Caco-2 (cell line): ENCODE data around the gene ACE. TPM values are rescaled to one million over a fixed set of nuclear protein-coding genes. Genes with fewer than 3 reads are reported as not detected.

ENCODE experiments used
- BruUV-seq: library from RNA; stranded (reverse); fragments of 400-500 nt; replicated peaks from 2 replicates; lab custom pipeline; 2021; lab: Mats Ljungman, UMichigan
- CTCF ChIA-PET: fragments of 300-600 bp; sonication (Branson Sonifier 250); formaldehyde crosslinking; loops from one replicate; lab custom pipeline; 2022; ENCODE audit warnings: antibody characterized with exemption; lab: Charles Lee
- POLR2A ChIA-PET: fragments of 300-600 bp; sonication (Branson Sonifier 250); formaldehyde crosslinking; loops from one replicate; lab custom pipeline; 2022; ENCODE audit warnings: antibody characterized with exemption; lab: Charles Lee
- DNase-seq, 2 experiments: peaks; one replicate each; pipeline versions ENCODE4 v3.0.0 to v3.0.0-alpha.2; 2020 to 2022
- H3K27me3 ChIP-seq: replicated peaks from 2 replicates; pipeline ENCODE4 v1.6.0; 2011; ENCODE audit warnings: low read length; ENCODE audit not compliant: control insufficient read depth, insufficient read depth
- H3K36me3 ChIP-seq: 2 replicates; pipeline ENCODE4 v1.5.1; 2011; ENCODE audit warnings: low read length; ENCODE audit not compliant: control insufficient read depth, insufficient read depth
- H3K4me1 ChIP-seq: fragments of 250-450 bp; sonication (Bioruptor Pico); 2 replicates; pipeline ENCODE4 v1.5.1; 2020; ENCODE audit warnings: mild to moderate bottlenecking
- H3K4me3 ChIP-seq: 2 replicates; pipeline ENCODE4 v1.5.1; 2011; ENCODE audit warnings: low read depth, mild to moderate bottlenecking, control low read depth, low read length
- H3K9me3 ChIP-seq: fragments of 250-450 bp; sonication (Bioruptor Pico); 2 replicates; pipeline ENCODE4 v1.5.1; 2020; ENCODE audit warnings: mild to moderate bottlenecking, moderate library complexity
- H3K27ac Mint-ChIP-seq: one replicate; pipeline ENCODE4 v1.8.0; 2022; ENCODE audit warnings: mixed read lengths; ENCODE audit not compliant: unreplicated experiment
- H3K27me3 Mint-ChIP-seq: one replicate; pipeline ENCODE4 v1.8.0; 2022; ENCODE audit warnings: mixed read lengths; ENCODE audit not compliant: insufficient read depth, unreplicated experiment
- H3K36me3 Mint-ChIP-seq: one replicate; pipeline ENCODE4 v1.8.0; 2022; ENCODE audit warnings: mild to moderate bottlenecking, mixed read lengths; ENCODE audit not compliant: insufficient read depth, unreplicated experiment
- H3K4me1 Mint-ChIP-seq: one replicate; pipeline ENCODE4 v1.8.0; 2022; ENCODE audit warnings: low read depth, mixed read lengths; ENCODE audit not compliant: unreplicated experiment
- H3K4me3 Mint-ChIP-seq: one replicate; pipeline ENCODE4 v1.8.0; 2022; ENCODE audit warnings: mild to moderate bottlenecking, moderate library complexity, mixed read lengths; ENCODE audit not compliant: unreplicated experiment
- H3K9me3 Mint-ChIP-seq: one replicate; pipeline ENCODE4 v1.8.0; 2022; ENCODE audit warnings: mixed read lengths; ENCODE audit not compliant: unreplicated experiment
- intact Hi-C: fragments of 100-400 bp; cut with micrococcal nuclease; formaldehyde crosslinking; loops from one replicate; pipeline ENCODE4 v1.10.0; 2022; ENCODE audit not compliant: unreplicated experiment
- total RNA-seq: library from RNA; stranded (reverse); gene quantifications from 2 replicates; pipeline ENCODE4 v1.2.3, GENCODE V29; 2022
- TF ChIP-seq, protein P1 (sequence below), 2 experiments: fragments of 200-600 bp in 1 of 2; IDR thresholded peaks; 1 replicate in 1 of 2; 2 replicates in 1 of 2; pipeline versions ENCODE4 v1.5.1 to v1.8.0; 2011 to 2022; ENCODE audit warnings: antibody characterized with exemption in 1 of 2, control low read depth in 1 of 2, inconsistent platforms in 1 of 2, low read depth in 1 of 2, low read length in 1 of 2, mild to moderate bottlenecking in 1 of 2, moderate library complexity in 1 of 2; ENCODE audit not compliant: insufficient read depth in 1 of 2, severe bottlenecking in 1 of 2, unreplicated experiment in 1 of 2

The ACE gene
- total RNA-seq, 1 experiment from 2014 or later: 3.4 TPM

DNA sequence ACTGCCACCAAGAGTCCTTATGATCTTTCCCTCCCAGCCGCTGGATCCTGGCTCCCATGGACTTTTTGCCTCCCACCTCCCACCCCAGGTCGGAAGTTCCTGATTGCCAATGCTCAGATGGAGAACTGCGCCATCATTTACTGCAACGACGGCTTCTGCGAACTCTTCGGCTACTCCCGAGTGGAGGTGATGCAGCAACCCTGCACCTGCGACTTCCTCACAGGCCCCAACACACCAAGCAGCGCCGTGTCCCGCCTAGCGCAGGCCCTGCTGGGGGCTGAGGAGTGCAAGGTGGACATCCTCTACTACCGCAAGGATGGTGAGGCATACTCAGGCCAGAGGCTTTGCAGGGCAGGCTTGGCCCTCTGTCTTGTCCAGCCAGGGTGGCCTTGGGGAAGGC is 47.2 kb downstream of the ACE start:
- no peaks in the 10 kb centered on the region for H3K27me3 ChIP-seq
- DNase-seq: no peak
- TF ChIP-seq, protein P1, sequence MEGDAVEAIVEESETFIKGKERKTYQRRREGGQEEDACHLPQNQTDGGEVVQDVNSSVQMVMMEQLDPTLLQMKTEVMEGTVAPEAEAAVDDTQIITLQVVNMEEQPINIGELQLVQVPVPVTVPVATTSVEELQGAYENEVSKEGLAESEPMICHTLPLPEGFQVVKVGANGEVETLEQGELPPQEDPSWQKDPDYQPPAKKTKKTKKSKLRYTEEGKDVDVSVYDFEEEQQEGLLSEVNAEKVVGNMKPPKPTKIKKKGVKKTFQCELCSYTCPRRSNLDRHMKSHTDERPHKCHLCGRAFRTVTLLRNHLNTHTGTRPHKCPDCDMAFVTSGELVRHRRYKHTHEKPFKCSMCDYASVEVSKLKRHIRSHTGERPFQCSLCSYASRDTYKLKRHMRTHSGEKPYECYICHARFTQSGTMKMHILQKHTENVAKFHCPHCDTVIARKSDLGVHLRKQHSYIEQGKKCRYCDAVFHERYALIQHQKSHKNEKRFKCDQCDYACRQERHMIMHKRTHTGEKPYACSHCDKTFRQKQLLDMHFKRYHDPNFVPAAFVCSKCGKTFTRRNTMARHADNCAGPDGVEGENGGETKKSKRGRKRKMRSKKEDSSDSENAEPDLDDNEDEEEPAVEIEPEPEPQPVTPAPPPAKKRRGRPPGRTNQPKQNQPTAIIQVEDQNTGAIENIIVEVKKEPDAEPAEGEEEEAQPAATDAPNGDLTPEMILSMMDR (IDR thresholded peaks at IDR 0.05; ENCODE audit: insufficient read depth in 1 of 2, low read depth in 1 of 2, low read length in 1 of 2, severe bottlenecking in 1 of 2, unreplicated experiment in 1 of 2): no peak
- POLR2A ChIA-PET: no interaction called here
- H3K36me3 Mint-ChIP-seq: no peaks in the 10 kb centered on the region
- BruUV-seq: no TSS peak
- H3K4me1 Mint-ChIP-seq: peaks cover 8% of the 10 kb centered on the region
- H3K27ac Mint-ChIP-seq: no peak overlapping the region
- peaks cover 8% of the 10 kb centered on the region for H3K27me3 Mint-ChIP-seq
- intact Hi-C loops: no loop called here
- no peaks in the 10 kb centered on the region for H3K9me3 Mint-ChIP-seq
- H3K4me1 ChIP-seq: 0 out of 2 replicates have a peak, but pooled peaks cover 4% of the 10 kb centered on the region
- no peaks in the 10 kb centered on the region for H3K36me3 ChIP-seq
- peak overlapping the region; percentile 57 for H3K4me3 Mint-ChIP-seq
- CTCF ChIA-PET: interaction anchor here (0.6 kb wide), 1 partner anchor 77 kb away, joined by 3 read pairs; no protein-coding TSS in a partner anchor
- no peak overlapping the region for H3K4me3 ChIP-seq
- H3K9me3 ChIP-seq: no peaks in the 10 kb centered on the region

DNA sequence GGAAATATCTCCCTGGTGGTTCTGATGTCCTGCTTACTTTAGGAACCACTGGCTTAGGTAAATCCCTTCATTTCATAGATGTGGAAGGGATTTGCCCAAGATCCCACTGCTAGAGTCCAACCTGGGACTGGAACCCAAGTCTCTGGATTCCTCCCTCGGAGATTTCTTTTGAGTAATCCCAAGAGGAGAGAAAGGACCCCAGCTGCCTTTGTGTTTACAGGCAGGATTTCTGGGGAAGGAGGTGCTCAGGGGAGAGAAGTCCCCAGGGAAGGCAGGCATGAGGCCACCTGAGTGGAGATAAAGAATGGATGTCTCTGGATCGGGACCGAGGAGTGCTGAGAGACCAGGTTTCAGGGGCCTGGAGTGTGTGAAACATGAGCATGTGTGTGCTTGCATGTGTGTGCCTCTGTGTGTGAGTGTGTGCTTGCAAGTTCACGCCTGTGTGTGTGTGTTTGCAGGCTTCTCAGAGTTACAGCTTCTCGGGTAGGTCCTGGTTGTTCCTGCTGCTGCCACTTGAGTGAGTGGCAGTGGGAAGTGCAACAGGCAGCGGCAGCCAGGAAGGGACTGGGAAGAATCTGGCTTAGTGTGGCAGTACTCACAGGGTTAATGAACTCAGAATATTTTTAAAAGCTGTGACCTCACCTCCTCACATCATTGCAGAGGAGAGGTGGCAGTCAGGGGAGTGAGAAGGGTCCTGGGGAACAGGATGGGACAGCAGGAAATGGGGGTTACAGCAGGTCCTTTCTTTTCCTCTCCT is 48.5 kb downstream of the ACE start:
- intact Hi-C loops: no loop called here
- H3K4me1 ChIP-seq: 0 out of 2 replicates have a peak, but pooled peaks cover 4% of the 10 kb centered on the region
- CTCF ChIA-PET: interaction anchor here (0.6 kb wide), 1 partner anchor 242 kb away, joined by 3 read pairs; no protein-coding TSS in a partner anchor
- H3K4me3 ChIP-seq: no peak overlapping the region
- no peaks in the 10 kb centered on the region for H3K27me3 ChIP-seq
- BruUV-seq: no TSS peak
- no peaks in the 10 kb centered on the region for H3K9me3 Mint-ChIP-seq
- POLR2A ChIA-PET: no interaction called here
- H3K4me3 Mint-ChIP-seq: no peak overlapping the region
- H3K27ac Mint-ChIP-seq: no peak overlapping the region
- peaks cover 8% of the 10 kb centered on the region for H3K4me1 Mint-ChIP-seq
- H3K27me3 Mint-ChIP-seq: peaks cover 8% of the 10 kb centered on the region
- H3K36me3 Mint-ChIP-seq: no peaks in the 10 kb centered on the region
- H3K9me3 ChIP-seq: no peaks in the 10 kb centered on the region
- TF ChIP-seq, protein P1 (IDR thresholded peaks at IDR 0.05; ENCODE audit: insufficient read depth in 1 of 2, low read depth in 1 of 2, low read length in 1 of 2, severe bottlenecking in 1 of 2, unreplicated experiment in 1 of 2): no peak
- no peak for DNase-seq
- no peaks in the 10 kb centered on the region for H3K36me3 ChIP-seq

DNA sequence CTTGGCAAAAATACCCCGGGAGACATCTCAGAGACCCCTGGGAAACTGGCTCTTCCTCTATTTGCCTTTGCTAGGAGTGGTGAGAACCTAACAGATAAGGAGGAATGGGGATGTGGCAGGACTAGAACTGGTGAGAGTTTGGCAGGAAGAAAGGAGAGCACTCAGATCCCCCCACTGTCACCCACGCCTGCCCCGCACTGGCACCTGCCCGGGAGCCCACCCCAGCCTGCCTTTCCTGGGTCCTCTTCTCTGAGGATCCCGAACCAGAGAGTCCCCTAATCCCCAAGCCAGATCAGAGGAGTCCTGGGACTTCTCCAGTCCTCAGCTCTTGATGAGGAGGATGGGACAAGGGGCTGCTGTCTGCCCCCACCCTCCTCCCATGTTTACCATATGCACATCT is 50.0 kb downstream of the ACE start:
- no peaks in the 10 kb centered on the region for H3K9me3 Mint-ChIP-seq
- Histone ChIP-seq H3K9me3 (no peaks in the 10 kb centered on the region), H3K4me1 (0 out of 2 replicates have a peak, but pooled peaks cover 4% of the 10 kb centered on the region), H3K4me3 (no peak overlapping the region), H3K27me3 (no peaks in the 10 kb centered on the region), H3K36me3 (no peaks in the 10 kb centered on the region)
- no peak overlapping the region for H3K4me3 Mint-ChIP-seq
- no peaks in the 10 kb centered on the region for H3K36me3 Mint-ChIP-seq
- POLR2A ChIA-PET: no interaction called here
- DNase-seq: no peak
- TF ChIP-seq, protein P1 (IDR thresholded peaks at IDR 0.05; ENCODE audit: insufficient read depth in 1 of 2, low read depth in 1 of 2, low read length in 1 of 2, severe bottlenecking in 1 of 2, unreplicated experiment in 1 of 2): no peak
- H3K4me1 Mint-ChIP-seq: peaks cover 8% of the 10 kb centered on the region
- H3K27ac Mint-ChIP-seq: no peak overlapping the region
- no TSS peak for BruUV-seq
- intact Hi-C loops: no loop called here
- CTCF ChIA-PET: no interaction called here
- H3K27me3 Mint-ChIP-seq: peaks cover 8% of the 10 kb centered on the region
